GM19238 (cell line): ENCODE measurements around the gene MLLT11.

Source experiments
- DNase-seq: peaks from one replicate; pipeline ENCODE4 v3.0.0; 2011; ENCODE audit warnings: low spot score; ENCODE audit not compliant: insufficient read length

MLLT11 gene

GRCh38 chr1:151060007-151060656 is at the start of gene MLLT11:
Gene MLLT11 (plus strand): TSS chr1:151060397. CDS start chr1:151067225, 6,828 bp downstream.
- no peak for DNase-seq

GRCh38 chr1:151011154-151011850 is 48.9 kb upstream of the MLLT11 start:
- DNase-seq = no peak

- DNase-seq = no peak
Observed at GRCh38 chr1:151012684-151013471, 47.3 kb upstream of the MLLT11 start.

GRCh38 chr1:151013518-151013917 is 46.7 kb upstream of the MLLT11 start:
- no peak for DNase-seq

GRCh38 chr1:151024540-151025146 is 35.6 kb upstream of the MLLT11 start:
- peak; percentile 75 for DNase-seq

- DNase-seq = no peak
Observed at GRCh38 chr1:151026460-151026859, 33.7 kb upstream of the MLLT11 start.

GRCh38 chr1:151032164-151032563 is 28.0 kb upstream of the MLLT11 start:
- DNase-seq = no peak

GRCh38 chr1:151035167-151035566 is 25.0 kb upstream of the MLLT11 start:
- no peak for DNase-seq

- no peak for DNase-seq
Observed at GRCh38 chr1:151036356-151036755, 23.8 kb upstream of the MLLT11 start, which contains the start of gene BNIPL. Gene BNIPL (plus strand): TSS chr1:151036586. CDS start chr1:151036726, 140 bp downstream.

- DNase-seq = no peak
Observed at GRCh38 chr1:151037032-151037431, 23.2 kb upstream of the MLLT11 start.

GRCh38 chr1:151039521-151039920 is 20.7 kb upstream of the MLLT11 start:
- DNase-seq = no peak

GRCh38 chr1:151043163-151043562 is 17.0 kb upstream of the MLLT11 start:
- DNase-seq = no peak

- DNase-seq = peak; percentile 68
Observed at GRCh38 chr1:151047591-151047924, 12.6 kb upstream of the MLLT11 start, which contains the start of gene C1orf56. Gene C1orf56 (plus strand): TSS chr1:151047751. CDS start chr1:151047848, 97 bp downstream.

- peak; percentile 63 for DNase-seq
Observed at GRCh38 chr1:151047925-151048644, 12.1 kb upstream of the MLLT11 start.

- no peak for DNase-seq
Observed at GRCh38 chr1:151048645-151049032, 11.6 kb upstream of the MLLT11 start.

GRCh38 chr1:151049458-151049857 is 10.7 kb upstream of the MLLT11 start:
- no peak for DNase-seq

GRCh38 chr1:151050051-151050688 is 10.0 kb upstream of the MLLT11 start:
- no peak for DNase-seq

GRCh38 chr1:151051356-151052009 is 8.7 kb upstream of the MLLT11 start:
- DNase-seq = no peak

- no peak for DNase-seq
Observed at GRCh38 chr1:151054971-151055547, 5.1 kb upstream of the MLLT11 start.

GRCh38 chr1:151055581-151055980 is 4.6 kb upstream of the MLLT11 start:
- DNase-seq = no peak
